Activated CD4-positive, alpha-beta T cell treated with anti-CD3 and anti-CD28 coated beads, Interleukin-2, Interleukin-6, amounts not matched to agents 100 ng/mL and 50 ng/mL, durations not matched to agents 16 hours and 8 hours (primary cell): Measurements from ENCODE around the gene LCK.
A peak's percentile ranks its signal among the peaks of the same experiment; 100 is the strongest.

Experiments used
- DNase-seq: peaks from one replicate; pipeline ENCODE4 v3.0.0-alpha.2; 2020

Gene LCK

GRCh38 chr1:32250893-32251716, at the start of gene LCK:
TSS of gene LCK (plus strand) at chr1:32251265. CDS start at chr1:32274330, 23,065 bp downstream.
- DNase-seq = peak; percentile 83

- DNase-seq = no peak
These were observed 46.1 kb upstream of the LCK start for GRCh38 chr1:32204943-32205361.

GRCh38 chr1:32205401-32206370, 45.4 kb upstream of the LCK start, which contains the start of gene IQCC:
TSS of gene IQCC (plus strand) at chr1:32205671. CDS start at chr1:32205682, 11 bp downstream.
- peak; percentile 92 for DNase-seq

GRCh38 chr1:32208469-32208868, 42.6 kb upstream of the LCK start:
- no peak for DNase-seq

GRCh38 chr1:32208891-32209328, 42.2 kb upstream of the LCK start, which contains the start of gene DCDC2B:
TSS of gene DCDC2B (plus strand) at chr1:32209089. CDS start at chr1:32209094, 5 bp downstream.
- DNase-seq = no peak

GRCh38 chr1:32215629-32216480, 35.2 kb upstream of the LCK start:
- DNase-seq = peak; percentile 69

- no peak for DNase-seq
These were observed 34.5 kb upstream of the LCK start for GRCh38 chr1:32216566-32216965.

DNA sequence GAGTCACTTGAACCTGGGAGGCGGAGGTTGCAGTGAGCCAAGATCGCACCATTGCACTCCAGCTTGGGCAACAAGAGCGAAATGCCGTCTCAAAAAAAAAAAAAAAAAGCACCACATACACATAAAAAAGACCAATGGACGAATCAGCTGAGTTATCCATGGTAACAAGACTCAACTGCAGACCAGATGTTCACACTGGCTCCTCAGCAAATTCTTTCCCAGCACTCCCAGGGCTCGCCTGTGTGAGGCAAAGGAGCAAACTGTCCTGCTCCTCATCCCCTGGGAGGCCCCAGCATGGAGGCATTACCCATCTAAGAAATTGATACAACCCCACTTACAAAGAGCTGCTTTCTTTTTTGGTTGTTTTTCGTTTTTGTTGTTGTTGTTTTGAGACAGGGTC, 32.0 kb upstream of the LCK start:
- DNase-seq = no peak

DNA sequence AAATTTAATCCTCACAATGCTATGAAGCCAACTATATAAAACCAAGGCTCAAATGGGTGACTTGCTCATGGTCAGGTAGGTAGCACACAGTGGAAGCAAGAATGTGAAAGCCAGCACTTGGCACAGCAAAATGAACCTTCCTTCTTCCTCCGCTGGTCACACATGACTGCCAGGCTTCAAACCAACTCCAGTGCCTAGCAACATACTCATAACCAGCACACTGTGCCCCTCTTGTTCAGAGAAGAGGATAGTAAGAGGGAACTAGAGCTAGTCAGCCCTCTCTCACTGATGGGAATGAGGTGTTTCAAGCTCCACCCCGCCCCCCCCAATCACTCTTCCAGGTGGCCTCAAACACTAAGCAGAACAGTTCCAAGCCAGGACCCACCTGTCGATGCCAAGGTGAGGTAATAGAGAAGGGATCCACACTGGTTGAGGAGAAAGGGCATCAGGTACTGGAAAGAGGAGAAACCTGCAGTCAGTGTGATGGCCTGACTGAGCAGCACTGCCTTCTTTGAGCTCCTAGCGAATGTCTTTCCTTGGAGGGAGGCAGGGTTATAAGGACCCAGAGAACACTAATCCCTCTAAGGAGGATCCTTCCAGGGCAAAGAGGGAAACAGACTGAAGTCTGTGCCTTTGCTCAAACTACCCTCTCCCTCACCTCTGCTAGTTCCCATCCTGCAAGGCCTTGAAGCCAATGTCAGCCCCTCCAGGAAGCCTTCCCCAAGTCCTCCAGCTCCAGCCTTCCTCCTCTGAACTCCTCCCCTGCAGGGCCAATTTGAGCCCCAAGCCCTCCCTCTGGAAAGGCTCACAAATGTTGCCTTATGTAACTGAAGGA, 30.1 kb upstream of the LCK start:
- DNase-seq = no peak

DNA sequence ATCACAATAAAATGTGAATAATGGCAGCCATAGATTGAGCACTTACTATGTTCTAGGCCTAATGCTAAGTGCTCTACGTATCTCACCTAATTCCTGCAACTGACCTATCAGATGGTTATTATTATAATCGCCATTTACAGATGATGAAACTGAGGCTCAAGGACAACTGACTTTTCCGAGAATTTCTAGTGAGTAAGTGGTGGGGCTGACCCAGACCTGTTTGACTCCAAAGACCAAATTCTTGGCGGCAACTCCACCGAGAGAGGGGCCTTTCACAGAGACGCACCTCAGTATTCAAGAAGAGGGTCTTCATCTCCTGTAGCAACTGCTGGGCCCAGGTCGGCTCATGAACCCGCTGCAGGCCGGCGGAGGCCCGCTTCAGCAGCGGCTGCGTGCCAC, 29.5 kb upstream of the LCK start:
- DNase-seq = no peak

DNA sequence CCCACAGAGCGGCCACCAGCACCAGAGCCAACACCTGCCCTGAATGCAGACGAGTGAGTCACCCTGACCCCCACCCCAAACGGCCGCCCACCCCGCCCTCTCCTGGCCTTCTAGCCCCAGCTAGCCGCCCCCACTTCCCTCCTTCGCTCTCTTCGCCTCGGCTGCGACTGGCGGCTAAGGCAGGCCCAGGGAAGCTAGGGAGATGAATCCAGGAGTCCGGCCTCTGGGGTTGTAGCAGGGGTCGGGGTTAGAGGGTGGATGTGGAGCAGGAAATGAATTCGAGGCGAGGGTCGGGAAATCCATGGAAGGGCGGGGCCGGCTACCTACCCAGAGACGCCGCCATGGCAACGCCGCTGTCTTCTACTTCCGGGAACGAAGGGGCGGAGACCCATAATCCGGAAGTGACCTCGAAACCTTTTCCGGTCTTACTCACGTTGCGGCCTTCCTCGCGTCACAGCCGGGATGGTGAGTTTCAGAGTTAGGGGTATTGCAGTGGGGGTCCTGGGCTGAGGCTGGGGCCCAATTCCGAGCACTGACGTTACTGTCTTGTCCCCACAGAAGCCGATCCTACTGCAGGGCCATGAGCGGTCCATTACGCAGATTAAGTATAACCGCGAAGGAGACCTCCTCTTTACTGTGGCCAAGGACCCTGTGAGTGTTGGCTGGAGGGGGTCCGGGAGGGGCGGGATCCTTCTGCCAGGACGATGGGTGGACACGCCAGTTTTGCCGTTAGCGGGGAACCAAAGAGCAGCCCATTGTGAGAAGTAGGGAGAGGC, 28.9 kb upstream of the LCK start, which contains the start of the genes EIF3I and TMEM234:
TSS of gene EIF3I (plus strand) at position 428 of the 776 bp plus-strand sequence. CDS start at position 463, 35 bp downstream.
TSS of gene TMEM234 (minus strand) at position 374 of the 776 bp plus-strand sequence. CDS start at position 343, 31 bp downstream.
- DNase-seq = peak; percentile 94

GRCh38 chr1:32223683-32224082, 27.4 kb upstream of the LCK start:
- no peak for DNase-seq

GRCh38 chr1:32224285-32224684, 26.8 kb upstream of the LCK start:
- DNase-seq = no peak

DNA sequence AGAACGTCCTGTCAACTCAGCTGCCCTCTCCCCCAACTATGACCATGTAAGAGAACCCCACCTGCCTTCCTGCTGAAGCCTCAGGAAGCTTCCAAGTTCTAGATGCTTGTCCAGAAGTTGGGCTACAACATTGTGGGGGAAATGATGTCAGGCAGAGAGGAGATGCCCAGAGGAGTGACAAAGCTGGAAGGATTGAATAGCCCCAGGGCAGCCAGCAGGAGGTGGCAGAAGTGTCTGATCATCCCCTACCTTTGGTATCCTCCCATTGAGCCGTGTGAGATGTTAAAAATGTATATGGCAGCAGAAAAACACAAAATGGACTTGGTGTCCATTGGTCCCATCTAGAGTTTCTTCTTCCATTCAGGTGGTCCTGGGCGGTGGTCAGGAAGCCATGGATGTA, 22.3 kb upstream of the LCK start:
- DNase-seq = no peak

DNA sequence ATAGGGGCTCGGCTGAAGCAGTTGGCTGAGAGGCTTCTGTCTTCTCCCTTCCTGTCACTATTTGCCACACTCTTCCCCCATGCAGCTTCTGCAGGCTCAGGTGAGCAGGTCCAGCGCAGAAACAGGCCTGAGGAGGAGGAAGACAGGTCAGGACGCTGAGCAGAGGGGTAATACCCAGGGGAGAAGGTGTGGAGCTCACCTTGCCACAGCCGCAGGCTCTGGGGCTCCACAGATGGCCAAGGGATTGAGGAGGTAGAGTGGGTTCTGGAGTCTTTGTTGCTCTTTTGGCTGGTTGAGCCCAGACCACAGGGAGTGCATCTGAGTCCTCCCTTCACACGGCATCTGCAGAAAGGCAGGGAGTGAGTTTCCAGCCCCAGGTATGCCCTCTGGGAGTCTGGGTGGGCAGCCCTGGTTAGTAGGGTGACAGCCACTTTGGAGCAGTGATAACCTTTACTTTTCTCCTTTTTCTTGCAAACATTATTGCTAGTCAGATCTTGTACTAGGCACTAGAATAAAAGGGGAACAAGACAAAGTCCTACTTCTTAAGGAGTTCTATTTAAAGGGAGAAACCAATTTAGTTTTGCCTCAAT, 19.1 kb upstream of the LCK start:
- no peak for DNase-seq

DNA sequence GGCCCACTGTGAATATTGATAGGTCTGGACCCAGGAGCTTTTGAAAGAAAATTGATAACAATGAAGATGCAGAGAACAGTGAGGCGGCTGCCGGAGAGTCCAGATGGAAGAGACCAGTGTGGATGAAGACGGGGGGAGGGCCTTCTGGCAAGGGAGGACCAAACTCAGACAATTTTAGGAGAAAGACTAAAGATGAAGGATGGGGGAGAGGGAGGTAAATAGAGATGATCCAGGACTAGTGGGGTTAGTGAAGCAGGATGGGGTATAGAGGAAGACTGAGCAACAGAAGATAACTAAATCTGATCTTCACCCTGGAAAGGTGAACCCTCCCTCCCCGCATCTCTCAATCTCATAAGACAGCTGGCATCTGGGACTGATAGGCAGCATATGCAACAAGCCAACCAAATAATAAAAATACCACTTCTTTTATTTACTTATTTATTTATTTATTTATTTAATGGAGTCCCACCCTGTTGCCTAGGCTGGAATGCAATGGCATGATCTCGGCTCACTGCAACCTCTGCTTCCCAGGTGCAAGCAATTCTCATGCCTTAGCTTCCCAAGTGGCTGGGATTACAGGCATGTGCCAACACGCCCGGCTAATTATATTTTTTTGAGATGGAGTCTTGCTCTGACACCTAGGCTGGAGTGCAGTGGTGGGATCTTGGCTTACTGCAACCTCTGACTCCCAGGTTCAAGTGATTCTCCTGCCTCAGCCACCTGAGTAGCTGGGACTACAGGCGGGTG, 18.3 kb upstream of the LCK start:
- no peak for DNase-seq

DNA sequence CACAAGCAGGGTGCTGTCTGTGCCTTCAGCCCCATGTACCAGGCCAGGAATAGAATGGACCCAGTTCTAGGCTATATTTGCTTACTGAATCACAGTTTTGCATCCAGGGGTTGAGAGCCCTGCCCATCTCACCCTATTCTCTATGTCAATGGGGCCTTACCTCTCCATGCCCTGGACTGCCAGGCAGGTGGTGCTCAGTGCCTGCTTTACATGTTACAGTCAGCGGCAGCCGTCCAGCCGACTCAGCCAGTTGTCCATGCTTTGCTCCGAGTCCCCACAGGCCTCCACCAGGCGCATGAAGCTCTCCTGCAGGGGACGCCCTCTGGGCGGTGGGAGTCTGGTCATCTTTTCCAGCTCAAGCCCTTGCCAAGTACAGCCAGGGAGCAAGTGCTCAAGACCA, 16.3 kb upstream of the LCK start:
- DNase-seq = no peak

DNA sequence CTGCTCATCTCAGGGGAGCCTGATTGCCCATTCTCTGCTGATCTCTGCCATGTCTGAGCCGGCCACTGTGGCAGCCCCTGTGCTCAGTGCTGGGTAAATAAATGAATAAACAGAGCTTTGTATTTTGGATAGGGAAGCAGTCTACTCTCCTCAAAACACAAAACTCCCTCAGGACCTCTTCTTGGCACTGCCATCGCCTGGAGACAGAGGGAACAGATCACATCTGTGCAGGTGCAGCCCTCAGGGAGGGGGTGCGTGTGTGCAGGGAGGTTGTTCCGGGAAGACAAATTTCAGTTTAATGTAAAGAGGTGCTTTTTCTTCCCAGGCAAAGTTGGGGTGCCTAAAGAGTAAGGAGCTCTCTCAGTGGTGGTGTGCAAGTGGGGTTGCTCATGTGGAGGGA, 11.7 kb upstream of the LCK start:
- DNase-seq = no peak

GRCh38 chr1:32239790-32240139, 11.3 kb upstream of the LCK start:
- no peak for DNase-seq
